K562 (cell line): ENCODE results near the gene WFDC1. TPM values are rescaled to one million over a fixed set of nuclear protein-coding genes. Genes with fewer than 3 reads are reported as not detected.

ENCODE experiments used
- ATAC-seq: fragments of 200-7000 bp; cut with Tn5 transposase; 3 replicates; pipeline ENCODE4 v1.9.1; 2020; ENCODE audit warnings: moderate library complexity
- Bru-seq: library from RNA; stranded (reverse); fragments of 400-500 nt; gene quantifications from one replicate; lab custom pipeline; 2021; lab: Mats Ljungman, UMichigan
- BruChase-seq, 2 experiments: library from RNA; stranded (reverse); fragments of 400-500 nt; gene quantifications; one replicate each; lab custom pipeline; 2021; lab: Mats Ljungman, UMichigan
- BruUV-seq: library from RNA; stranded (reverse); fragments of 400-500 nt; replicated peaks from 2 replicates; lab custom pipeline; 2021; lab: Mats Ljungman, UMichigan
- CTCF ChIA-PET: fragments of 300-600 bp; formaldehyde crosslinking; extraction: SDS; loops from one replicate; lab custom pipeline; 2021; ENCODE audit warnings: low intra/inter-chr PET ratio; lab: Yijun Ruan, JAX
- POLR2A ChIA-PET: fragments of 300-600, 350-650 bp; sonication (Branson Sonifier 250); formaldehyde crosslinking; extraction: SDS; loops from one replicate; lab custom pipeline; 2021; ENCODE audit warnings: antibody characterized with exemption, inconsistent platforms; lab: Yijun Ruan, JAX
- DNase-seq, 4 experiments: peaks; one replicate each; pipeline versions ENCODE4 v3.0.0 to v3.0.0-alpha.2; 2011 to 2018; ENCODE audit warnings: low spot score in 3 of 4, mixed read lengths in 3 of 4; ENCODE audit errors: extremely low read depth in 1 of 4
- FAIRE-seq: peaks from 2 replicates; lab custom pipeline; 2011; peaks lifted over from hg19 to GRCh38; lab: Jason Lieb, UNC
- H2AFZ ChIP-seq: 2 replicates; pipeline ENCODE4 v1.6.0; 2011; ENCODE audit warnings: low read depth, low read length, control low read depth, inconsistent platforms
- H3K27ac ChIP-seq: fragments of 200-600 bp; 3 replicates; pipeline ENCODE4 v1.8.0; 2011; ENCODE audit warnings: low read depth, mild to moderate bottlenecking, control low read depth, inconsistent platforms, low read length, moderate library complexity, mixed read lengths; ENCODE audit errors: extremely low read depth
- H3K27me3 ChIP-seq, 2 experiments: fragments of 300-600 bp in 1 of 2; 2 replicates in 1 of 2; 3 replicates in 1 of 2; pipeline versions ENCODE4 v1.6.0 to v1.8.0; 2011; ENCODE audit warnings: inconsistent platforms in 2 of 2, low read length in 2 of 2, mild to moderate bottlenecking in 1 of 2, mixed read lengths in 1 of 2, moderate library complexity in 1 of 2; ENCODE audit not compliant: control insufficient read depth in 2 of 2, insufficient read depth in 2 of 2
- H3K36me3 ChIP-seq: fragments of 300-600 bp; 3 replicates; pipeline ENCODE4 v1.8.0; 2011; ENCODE audit warnings: mild to moderate bottlenecking, low read length, inconsistent platforms; ENCODE audit not compliant: control insufficient read depth, insufficient read depth
- H3K4me1 ChIP-seq, 2 experiments: fragments of 200-600 bp in 1 of 2; replicated peaks in 1 of 2; 2 replicates in 1 of 2; 3 replicates in 1 of 2; pipeline versions ENCODE4 v1.5.1 to v1.8.0; 2011; ENCODE audit warnings: inconsistent platforms in 2 of 2, low read length in 2 of 2, mild to moderate bottlenecking in 1 of 2, mixed read lengths in 1 of 2, moderate library complexity in 1 of 2; ENCODE audit not compliant: control insufficient read depth in 2 of 2, insufficient read depth in 2 of 2
- H3K4me2 ChIP-seq: 2 replicates; pipeline ENCODE4 v1.6.1; 2011; ENCODE audit warnings: low read length, control low read depth, inconsistent platforms, mixed read lengths; ENCODE audit not compliant: insufficient read depth
- H3K4me3 ChIP-seq: fragments of 200-600 bp; sonication (generic), shearing (Covaris generic); 2 replicates; pipeline ENCODE4 v1.5.1; 2016; ENCODE audit warnings: control low read depth, inconsistent platforms
- H3K79me2 ChIP-seq: fragments of 200-600 bp; 3 replicates; pipeline ENCODE4 v1.8.0; 2011; ENCODE audit warnings: low read length, inconsistent platforms; ENCODE audit not compliant: control insufficient read depth, insufficient read depth
- H3K9ac ChIP-seq, 2 experiments: 2 replicates each; pipeline versions ENCODE4 v1.6.0 to v1.6.1; 2011; ENCODE audit warnings: low read depth in 2 of 2, low read length in 2 of 2, control low read depth in 1 of 2, inconsistent platforms in 1 of 2, mild to moderate bottlenecking in 1 of 2, mixed read lengths in 1 of 2; ENCODE audit not compliant: insufficient read depth in 1 of 2
- H3K9me1 ChIP-seq: one replicate; pipeline ENCODE4 v1.6.0; 2011; ENCODE audit warnings: inconsistent platforms, mild to moderate bottlenecking, low read length, moderate library complexity; ENCODE audit not compliant: control insufficient read depth, insufficient read depth
- H3K9me3 ChIP-seq: replicated peaks from 2 replicates; pipeline ENCODE4 v1.5.1; 2011; ENCODE audit warnings: low read depth, low read length, inconsistent platforms; ENCODE audit not compliant: control insufficient read depth, insufficient read depth
- H4K20me1 ChIP-seq: replicated peaks from 2 replicates; pipeline ENCODE4 v1.6.1; 2011; ENCODE audit warnings: low read length, inconsistent platforms, mixed read lengths; ENCODE audit not compliant: control insufficient read depth, insufficient read depth
- ARNT ChIP-seq, 2 experiments: fragments of 450-650 bp; IDR thresholded peaks; 2 replicates each; pipeline ENCODE4 v1.6.1; 2016; ENCODE audit warnings: mild to moderate bottlenecking in 1 of 2
- ETV1 ChIP-seq: fragments of 450-650 bp; conservative IDR thresholded peaks from 2 replicates; pipeline ENCODE4 v1.6.1; 2016; ENCODE audit warnings: missing genetic modification characterization, control low read depth, low read depth, missing compliant biosample characterization
- TBL1XR1 ChIP-seq, 2 experiments: IDR thresholded peaks; 2 replicates each; pipeline ENCODE4 v1.6.1; 2012; ENCODE audit warnings: improper control_type of control experiment in 2 of 2, low read length in 2 of 2, mild to moderate bottlenecking in 1 of 2
- WGBS: fragments of 100-300 bp; shearing (Covaris generic); methylation state at CpG from one replicate; pipeline ENCODE4 v1.1.6; 2016; ENCODE audit warnings: low coverage, mixed read lengths; ENCODE audit not compliant: insufficient coverage; ENCODE audit errors: missing lambda C conversion rate; 5-methylcytosine and 5-hydroxymethylcytosine counted together
- in situ Hi-C: fragments of 300-500 bp; cut with MboI; formaldehyde crosslinking; loops from 4 replicates; pipeline ENCODE4 v1.15.0; 2018; ENCODE audit warnings: inconsistent platforms, mixed read lengths
- intact Hi-C: fragments of 100-400 bp; cut with micrococcal nuclease; formaldehyde crosslinking; loops from 2 replicates; pipeline ENCODE4 v1.14.2; 2022
- long read RNA-seq, 3 experiments: library from polyadenylated mRNA in 2 of 3; library from RNA in 1 of 3; unstranded in 2 of 3; stranded (forward) in 1 of 3; transcript quantifications; one replicate each; pipeline ENCODE4 v2.0.0, GENCODE V29; 2019 to 2022
- polyA minus RNA-seq, 3 experiments: library from RNA; depleted of rRNA, polyadenylated mRNA; stranded (reverse); fragments of >200 nt; gene quantifications; 2 replicates each; pipeline ENCODE4 v1.2.3, GENCODE V29; 2011
- polyA plus RNA-seq, 8 experiments: library from polyadenylated mRNA; depleted of rRNA in 4 of 8; stranded (reverse) in 5 of 8; unstranded in 3 of 8; fragments of >200 nt; fragmentation: Nextera tagmentation in 2 of 8; fragmentation: Illumina TruSeq in 1 of 8; extraction: Ambion mirVana in 2 of 8; extraction: Trizol in 1 of 8; gene quantifications; 2 replicates each; pipeline versions ENCODE4 v1.2.1 to v1.2.3, GENCODE V29; 2011 to 2014; ENCODE audit warnings: inconsistent platforms in 1 of 8, missing spikeins in 1 of 8
- total RNA-seq, 7 experiments: library from RNA; depleted of rRNA in 6 of 7; stranded (reverse); fragments of >200 nt in 6 of 7; fragmentation: Illumina TruSeq in 2 of 7; extraction: Trizol in 2 of 7; gene quantifications; 2 replicates each; pipeline versions ENCODE4 v1.2.1 to v1.2.3, GENCODE V29; 2011 to 2021; ENCODE audit warnings: low replicate concordance in 1 of 7

The WFDC1 gene
- not detected in 2 replicates for total RNA-seq (2011; cell fraction: chromatin; rRNA removed; ENCODE audit: low replicate concordance)
- total RNA-seq (2011; cell fraction: nucleolus; rRNA removed): not detected in 2 replicates
- not detected in 2 replicates for total RNA-seq (2011; cell fraction: nucleoplasm; rRNA removed)
- not detected in 2 replicates for total RNA-seq (2014; rRNA removed)
- not detected in 2 replicates for total RNA-seq (2014; rRNA removed; fragmentation: Illumina TruSeq; extraction: Trizol)
- total RNA-seq (2015; rRNA removed; fragmentation: Illumina TruSeq; extraction: Trizol): not detected in 2 replicates
- not detected in 2 replicates for total RNA-seq (2021)
- not detected in 2 replicates for polyA plus RNA-seq (2011; rRNA removed)
- not detected in 2 replicates for polyA plus RNA-seq (2011; cell fraction: cytosol; rRNA removed)
- not detected in 2 replicates for polyA plus RNA-seq (2011; cell fraction: nucleus; rRNA removed)
- polyA plus RNA-seq (2012): not detected in 2 replicates
- not detected in 2 replicates for polyA plus RNA-seq (2014; fragmentation: Illumina TruSeq; extraction: Trizol)
- not detected for polyA plus RNA-seq (2014; fragmentation: Nextera tagmentation; extraction: Ambion mirVana)
- polyA plus RNA-seq (2014; rRNA removed): not detected in 2 replicates
- not detected in 2 replicates for polyA minus RNA-seq (2011; rRNA and poly(A)+ RNA removed)
- polyA minus RNA-seq (2011; cell fraction: cytosol; rRNA and poly(A)+ RNA removed): not detected in 2 replicates
- not detected in 2 replicates for polyA minus RNA-seq (2011; cell fraction: nucleus; rRNA and poly(A)+ RNA removed)
- not detected for Bru-seq, nascent RNA
- not detected for BruChase-seq, experiment 1, labeled RNA remaining after a 2-hour chase
- not detected for BruChase-seq, experiment 2, labeled RNA remaining after a 6-hour chase
- long read RNA-seq, experiment 1: 0 reads
- long read RNA-seq, experiment 2: 0 reads
- long read RNA-seq, experiment 3: 0 reads

- FAIRE-seq (no peak), ATAC-seq (peak; percentile 44), DNase-seq (no peak)
- H3K9me3 ChIP-seq: no peaks in the 10 kb centered on the region
- H3K79me2 ChIP-seq: no peaks in the 10 kb centered on the region
- H3K9ac ChIP-seq: no peak within 1 kb of the TSS
- peaks cover 0 to 5% of the 10 kb centered on the region in 2 experiments; a peak in 1 of 5 replicates for H3K4me1 ChIP-seq
- 2% methylated on average over 29 of the region's 29 CpGs for WGBS
- H3K27me3 ChIP-seq: peaks cover 78 to 92% of the 10 kb centered on the region in 2 experiments
- peaks cover 16% of the 10 kb centered on the region for H4K20me1 ChIP-seq
- H3K9me1 ChIP-seq: no peaks in the 10 kb centered on the region
- ChIA-PET POLR2A (no interaction called here), CTCF (no interaction called here)
- in situ Hi-C loops (no loop called here), intact Hi-C loops (no loop called here)
- H3K27ac ChIP-seq: no peak within 1 kb of the TSS
- no peak within 1 kb of the TSS for H3K4me2 ChIP-seq
- BruUV-seq: no TSS peak
- no peak within 1 kb of the TSS for H2AFZ ChIP-seq
- H3K4me3 ChIP-seq: no peak within 1 kb of the TSS
- TF ChIP-seq ETV1 (tag) (no peak), ARNT (IDR thresholded peaks at IDR 0.05) (no peak), TBL1XR1 (IDR thresholded peaks at IDR 0.05; ENCODE audit: low read length in 2 of 2) (no peak)
- H3K36me3 ChIP-seq: no peaks in the 10 kb centered on the region
Observed at GRCh38 chr16:84294531-84295142, at the start of gene WFDC1. WFDC1 (plus strand) TSS chr16:84294878; CDS start chr16:84294972, 94 bp downstream.
